Activated T-helper 1 cell treated with anti-CD3 and anti-CD28 coated beads, Interleukin-2, amount 50 U/mL, for 16 hours (primary cell): ENCODE measurements around the gene NRP2.

Experiments
- DNase-seq, 2 donors: peaks; one replicate each; pipeline ENCODE4 v3.0.0-alpha.2; 2020; ENCODE audit warnings: low read depth in 1 of 2, low spot score in 1 of 2

The NRP2 gene

GRCh38 chr2:205751569-205752031 lies 69.3 kb downstream of the NRP2 start:
- no peak for DNase-seq

GRCh38 chr2:205752296-205752820 lies 70.1 kb downstream of the NRP2 start:
- DNase-seq: no peak

GRCh38 chr2:205752924-205753323 lies 70.6 kb downstream of the NRP2 start:
- no peak for DNase-seq

- DNase-seq: no peak
Measured at GRCh38 chr2:205754285-205754923, 72.1 kb downstream of the NRP2 start.

GRCh38 chr2:205754924-205755321 lies 72.6 kb downstream of the NRP2 start:
- no peak for DNase-seq

GRCh38 chr2:205755923-205756322 lies 73.6 kb downstream of the NRP2 start:
- DNase-seq: no peak

- DNase-seq: no peak
Measured at GRCh38 chr2:205757271-205757670, 75.0 kb downstream of the NRP2 start.

- no peak for DNase-seq
Measured at GRCh38 chr2:205758051-205758450, 75.8 kb downstream of the NRP2 start.

- DNase-seq: no peak
Measured at GRCh38 chr2:205758500-205758899, 76.2 kb downstream of the NRP2 start.

GRCh38 chr2:205759257-205759656 lies 77.0 kb downstream of the NRP2 start:
- no peak for DNase-seq

GRCh38 chr2:205759732-205760131 lies 77.4 kb downstream of the NRP2 start:
- DNase-seq: no peak

GRCh38 chr2:205760157-205760556 lies 77.9 kb downstream of the NRP2 start:
- DNase-seq: no peak

- no peak for DNase-seq
Measured at GRCh38 chr2:205761421-205761820, 79.1 kb downstream of the NRP2 start.

GRCh38 chr2:205762881-205763280 lies 80.6 kb downstream of the NRP2 start:
- no peak for DNase-seq

- no peak for DNase-seq
Measured at GRCh38 chr2:205763708-205764211, 81.5 kb downstream of the NRP2 start.

- DNase-seq: no peak
Measured at GRCh38 chr2:205764270-205764746, 82.0 kb downstream of the NRP2 start.

- DNase-seq: no peak
Measured at GRCh38 chr2:205765151-205765550, 82.8 kb downstream of the NRP2 start.

- peak in 1 of 2 donors; percentile 3 for DNase-seq
Measured at GRCh38 chr2:205766779-205767359, 84.6 kb downstream of the NRP2 start.

- DNase-seq: no peak
Measured at GRCh38 chr2:205767617-205768016, 85.3 kb downstream of the NRP2 start.

- DNase-seq: no peak
Measured at GRCh38 chr2:205768341-205768740, 86.0 kb downstream of the NRP2 start.

GRCh38 chr2:205768815-205769494 lies 86.7 kb downstream of the NRP2 start:
- DNase-seq: no peak

GRCh38 chr2:205769495-205769850 lies 87.2 kb downstream of the NRP2 start:
- DNase-seq: no peak
